ENCODE results near the gene MFSD11. TPM values are rescaled to one million over a fixed set of nuclear protein-coding genes. Genes with fewer than 3 reads are reported as not detected.

Gene MFSD11
- total and polyA plus RNA-seq, 8 donors = 23.6 to 38.4 (median 35.3) TPM

DNA sequence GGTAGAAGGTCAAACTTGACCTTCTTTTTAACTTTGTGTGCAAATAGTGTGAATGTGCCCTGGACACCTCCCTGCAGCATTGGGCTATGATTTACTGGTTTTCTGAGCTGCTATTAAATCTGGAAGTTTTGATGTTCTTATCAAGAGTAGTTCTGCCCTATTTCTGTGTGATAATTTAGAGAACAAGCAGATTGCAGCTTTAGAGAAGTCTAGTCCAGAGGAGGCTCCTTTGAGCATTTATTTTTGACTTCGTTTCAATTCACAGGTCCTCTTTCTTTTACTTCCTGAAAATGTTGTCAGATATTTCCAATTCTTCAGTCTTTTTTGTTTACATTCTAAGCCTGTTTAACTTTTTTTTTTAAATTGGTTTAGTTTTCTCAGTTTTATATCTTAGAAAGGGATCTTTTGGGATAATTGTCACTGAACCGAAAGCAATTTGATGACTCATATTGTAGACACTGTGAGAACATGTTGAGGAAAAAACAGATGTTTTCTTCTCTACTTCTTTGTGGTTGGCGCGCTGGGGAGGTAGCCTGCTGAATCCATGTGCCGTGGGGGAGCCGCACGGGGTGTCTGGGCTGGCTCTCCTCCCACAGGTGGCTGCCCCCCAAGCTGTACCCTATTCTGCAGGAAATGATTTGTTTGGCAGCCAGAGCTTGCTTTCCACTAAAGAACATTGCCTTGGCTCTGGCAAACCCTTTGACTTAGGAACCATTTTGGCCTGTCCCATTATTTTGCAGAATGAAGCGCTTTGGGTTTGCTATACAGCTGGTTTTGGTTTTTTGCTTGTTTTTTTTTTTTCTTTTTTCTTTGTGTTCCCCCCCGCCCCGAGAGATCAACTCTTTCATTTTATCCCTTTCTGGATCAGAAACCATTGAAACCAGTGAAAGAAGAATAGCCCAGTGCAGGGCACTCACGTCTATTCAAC, 53.4 kb downstream of the MFSD11 start:
- peak overlapping the region in 1 of 2 donors; percentile 24 for H3K27ac ChIP-seq

GRCh38 chr17:76792348-76792747, 54.4 kb downstream of the MFSD11 start:
- H3K4me3 ChIP-seq = no peak overlapping the region
- TF ChIP-seq, protein P1, sequence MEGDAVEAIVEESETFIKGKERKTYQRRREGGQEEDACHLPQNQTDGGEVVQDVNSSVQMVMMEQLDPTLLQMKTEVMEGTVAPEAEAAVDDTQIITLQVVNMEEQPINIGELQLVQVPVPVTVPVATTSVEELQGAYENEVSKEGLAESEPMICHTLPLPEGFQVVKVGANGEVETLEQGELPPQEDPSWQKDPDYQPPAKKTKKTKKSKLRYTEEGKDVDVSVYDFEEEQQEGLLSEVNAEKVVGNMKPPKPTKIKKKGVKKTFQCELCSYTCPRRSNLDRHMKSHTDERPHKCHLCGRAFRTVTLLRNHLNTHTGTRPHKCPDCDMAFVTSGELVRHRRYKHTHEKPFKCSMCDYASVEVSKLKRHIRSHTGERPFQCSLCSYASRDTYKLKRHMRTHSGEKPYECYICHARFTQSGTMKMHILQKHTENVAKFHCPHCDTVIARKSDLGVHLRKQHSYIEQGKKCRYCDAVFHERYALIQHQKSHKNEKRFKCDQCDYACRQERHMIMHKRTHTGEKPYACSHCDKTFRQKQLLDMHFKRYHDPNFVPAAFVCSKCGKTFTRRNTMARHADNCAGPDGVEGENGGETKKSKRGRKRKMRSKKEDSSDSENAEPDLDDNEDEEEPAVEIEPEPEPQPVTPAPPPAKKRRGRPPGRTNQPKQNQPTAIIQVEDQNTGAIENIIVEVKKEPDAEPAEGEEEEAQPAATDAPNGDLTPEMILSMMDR (IDR thresholded peaks at IDR 0.05) = no peak
- H3K27me3 ChIP-seq = no peaks in the 10 kb centered on the region
- no peaks in the 10 kb centered on the region for H3K9me3 ChIP-seq
- intact Hi-C loops (cut with DNase I) = no loop called here
- no peaks in the 10 kb centered on the region for H3K36me3 ChIP-seq
- ATAC-seq (no peak), DNase-seq (no peak)
- no peak overlapping the region for H3K27ac ChIP-seq
- H3K4me1 ChIP-seq = peaks cover 0 to 14% of the 10 kb centered on the region in 2 donors

More for the DNA sequence above, 53.4 kb downstream of the MFSD11 start:
- Histone ChIP-seq H3K4me1 (peaks cover 0 to 14% of the 10 kb centered on the region in 2 donors), H3K36me3 (no peaks in the 10 kb centered on the region), H3K9me3 (no peaks in the 10 kb centered on the region), H3K4me3 (no peak overlapping the region), H3K27me3 (no peaks in the 10 kb centered on the region)
- no peak for ATAC-seq
- no peak for DNase-seq
- intact Hi-C loops (cut with DNase I) = no loop called here
- TF ChIP-seq, protein P1 (IDR thresholded peaks at IDR 0.05) = no peak

- ATAC-seq (no peak), DNase-seq (no peak)
- no peaks in the 10 kb centered on the region for H3K36me3 ChIP-seq
- intact Hi-C loops (cut with DNase I) = no loop called here
- TF ChIP-seq, protein P1 (IDR thresholded peaks at IDR 0.05) = no peak
- no peak overlapping the region for H3K27ac ChIP-seq
- no peaks in the 10 kb centered on the region for H3K27me3 ChIP-seq
- no peaks in the 10 kb centered on the region for H3K9me3 ChIP-seq
- H3K4me3 ChIP-seq = no peak overlapping the region
- H3K4me1 ChIP-seq = peaks cover 0 to 14% of the 10 kb centered on the region in 2 donors
Measured at GRCh38 chr17:76793775-76794174, 55.9 kb downstream of the MFSD11 start.

DNA sequence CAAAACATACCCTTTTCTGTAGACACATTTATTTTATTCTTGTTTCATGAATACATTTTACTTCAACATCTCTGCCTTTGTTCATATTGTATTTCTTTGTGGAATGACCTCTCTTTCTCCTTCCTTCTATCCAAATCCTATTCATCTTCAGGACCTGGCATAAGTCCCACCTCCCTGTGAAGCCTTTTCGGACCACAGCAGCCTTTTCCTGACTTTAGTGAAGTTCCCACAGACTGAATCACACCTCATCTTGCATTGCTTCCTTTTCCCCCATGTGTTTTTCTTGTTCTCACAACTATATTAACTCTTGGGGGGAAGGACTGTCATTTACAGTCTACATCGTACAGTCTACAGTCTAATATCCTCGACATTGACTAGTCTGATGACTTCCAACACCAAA, 58.2 kb downstream of the MFSD11 start:
- TF ChIP-seq, protein P1 (IDR thresholded peaks at IDR 0.05) = no peak
- ATAC-seq = no peak
- intact Hi-C loops (cut with DNase I) = no loop called here
- H3K36me3 ChIP-seq = no peaks in the 10 kb centered on the region
- no peak for DNase-seq
- peaks cover 0 to 8% of the 10 kb centered on the region in 2 donors for H3K4me1 ChIP-seq
- H3K27ac ChIP-seq = no peak overlapping the region
- H3K9me3 ChIP-seq = no peaks in the 10 kb centered on the region
- H3K27me3 ChIP-seq = no peaks in the 10 kb centered on the region
- H3K4me3 ChIP-seq = no peak overlapping the region

- intact Hi-C loops (cut with DNase I) = no loop called here
- Histone ChIP-seq H3K36me3 (no peaks in the 10 kb centered on the region), H3K4me3 (no peak overlapping the region), H3K4me1 (no peaks in the 10 kb centered on the region), H3K9me3 (no peaks in the 10 kb centered on the region), H3K27ac (no peak overlapping the region), H3K27me3 (no peaks in the 10 kb centered on the region)
- TF ChIP-seq, protein P1 (IDR thresholded peaks at IDR 0.05) = no peak
- ATAC-seq = no peak
- DNase-seq = no peak
Measured at GRCh38 chr17:76797241-76797840, 59.4 kb downstream of the MFSD11 start.

Data from left lung (tissue), 10 donors.